Ammon's horn (tissue), 1 donor: ENCODE results near the gene SRC.
"Not testable (repeated sequence)": the region's sequence is repeated elsewhere in the genome, so short reads cannot be mapped to it uniquely, and the experiment has no call there.

ENCODE experiments used
- DNase-seq: peaks from one replicate; pipeline ENCODE4 v3.0.0-alpha.2; 2016; ENCODE audit warnings: low spot score

SRC gene

DNA sequence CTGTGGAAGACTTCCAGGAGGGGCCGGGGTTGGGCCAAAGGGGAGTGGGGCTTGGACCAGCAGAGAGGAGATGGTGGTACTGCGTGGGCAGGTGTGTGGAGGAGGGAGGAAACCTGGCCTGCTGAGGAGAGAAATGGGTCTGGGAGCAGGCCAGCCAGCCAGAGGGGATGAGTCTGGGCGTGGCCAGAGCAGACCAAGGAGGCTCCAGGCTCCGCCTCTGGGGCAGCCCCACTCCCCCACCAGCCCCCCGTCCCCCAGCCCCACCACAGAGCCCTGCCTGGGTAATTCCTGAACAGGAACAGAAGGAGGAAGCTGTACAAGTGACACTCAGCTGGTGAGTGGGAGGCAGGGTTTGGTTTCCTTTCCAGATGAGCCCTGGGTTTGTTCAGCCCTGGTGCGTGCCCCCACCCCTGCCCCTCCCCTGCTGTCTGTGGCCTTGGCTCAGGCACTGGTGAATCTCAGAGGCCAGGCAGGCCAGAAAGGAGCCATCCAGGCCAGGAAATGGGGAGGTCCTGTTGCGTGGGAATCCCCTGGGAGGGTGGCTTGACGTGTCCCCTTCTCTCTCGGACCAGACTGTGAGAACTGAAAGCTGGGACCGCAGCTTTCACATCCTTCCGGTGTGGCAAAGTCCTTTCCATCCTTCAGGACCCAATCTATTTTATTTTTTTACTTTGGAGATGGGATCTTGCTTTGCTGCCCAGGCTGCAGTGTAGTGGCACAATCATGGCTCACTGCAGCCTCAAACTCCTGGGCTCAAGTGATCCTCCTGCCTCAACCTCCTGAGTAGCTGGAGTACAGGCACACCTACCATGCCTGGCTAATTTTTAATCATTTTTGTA lies 9.4 kb upstream of the SRC start:
- DNase-seq: peak; percentile 62

DNA sequence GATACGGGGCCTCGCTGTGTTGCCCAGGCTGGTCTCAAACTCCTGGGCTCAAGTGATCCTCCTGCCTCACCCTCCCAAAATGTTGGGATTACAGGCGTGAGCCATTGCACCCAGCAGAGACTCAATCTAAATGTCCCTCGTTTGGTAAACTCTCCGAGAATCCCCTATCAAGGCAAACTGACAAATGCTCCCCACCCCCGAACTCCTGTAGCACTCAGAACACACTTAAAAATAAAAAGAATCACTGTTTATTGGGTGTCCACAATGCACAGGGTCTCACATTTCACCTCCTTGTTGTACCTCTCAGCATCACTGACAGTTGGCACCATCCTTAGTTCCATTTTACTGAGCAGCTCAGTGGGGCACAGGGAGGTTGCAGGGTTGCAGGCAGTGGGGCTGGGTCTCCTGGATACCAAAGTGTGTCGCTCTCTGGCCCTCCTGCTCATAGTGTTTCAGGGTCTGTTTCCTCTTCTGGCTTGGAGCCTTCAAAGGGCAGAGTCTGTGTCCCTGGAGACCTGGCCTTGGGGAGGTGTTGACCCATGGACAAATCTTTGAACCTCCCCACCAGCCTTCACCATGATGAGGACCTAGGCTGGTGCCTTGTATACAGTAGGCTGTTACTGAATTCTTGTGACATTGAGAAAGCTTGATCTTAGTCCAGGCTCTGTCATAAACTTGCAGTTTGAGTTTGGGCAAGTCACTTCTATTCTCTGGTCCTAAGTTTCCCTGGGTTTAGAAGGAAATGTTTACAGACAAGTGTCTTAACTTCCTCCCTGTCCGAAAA lies 8.5 kb upstream of the SRC start:
- DNase-seq: no peak

DNA sequence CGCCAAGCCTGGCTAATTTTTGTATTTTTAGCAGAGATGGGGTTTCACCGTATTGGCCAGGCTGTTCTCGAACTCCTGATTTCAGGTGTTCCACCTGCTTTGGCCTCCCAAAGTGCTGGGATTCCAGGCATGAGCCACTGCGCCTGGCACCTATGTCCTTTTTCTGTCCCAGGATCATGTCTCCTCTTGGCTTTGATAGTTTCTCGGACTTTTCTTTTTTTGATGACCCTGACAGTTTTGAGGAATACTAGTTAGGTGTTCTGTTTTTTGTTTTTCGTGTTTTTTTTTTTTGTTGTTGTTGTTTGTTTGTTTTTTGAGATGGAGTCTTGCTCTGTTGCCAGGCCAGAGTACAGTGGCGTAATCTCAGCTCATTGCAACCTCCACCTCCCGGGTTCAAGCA lies 7.6 kb upstream of the SRC start:
- DNase-seq: not testable (repeated sequence)

DNA sequence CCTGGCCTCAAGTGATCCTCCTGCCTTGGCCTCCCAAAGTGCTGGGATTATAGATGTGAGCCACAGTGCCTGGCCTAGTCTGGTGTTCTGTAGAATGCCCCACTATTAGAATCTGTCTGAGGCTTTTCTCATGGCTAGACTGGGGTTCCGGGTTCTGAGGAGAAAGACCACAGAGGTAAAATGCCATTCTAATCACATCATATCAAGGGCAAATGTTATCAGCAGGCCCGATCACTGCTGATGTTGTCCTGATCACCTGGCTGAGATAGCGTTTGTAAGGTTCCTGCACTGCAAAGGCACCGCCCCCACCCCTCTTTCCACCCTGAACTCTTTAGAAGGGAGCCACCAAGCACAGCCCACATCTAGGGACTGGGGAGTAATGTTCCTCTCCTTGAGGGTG lies 6.7 kb upstream of the SRC start:
- no peak for DNase-seq

DNA sequence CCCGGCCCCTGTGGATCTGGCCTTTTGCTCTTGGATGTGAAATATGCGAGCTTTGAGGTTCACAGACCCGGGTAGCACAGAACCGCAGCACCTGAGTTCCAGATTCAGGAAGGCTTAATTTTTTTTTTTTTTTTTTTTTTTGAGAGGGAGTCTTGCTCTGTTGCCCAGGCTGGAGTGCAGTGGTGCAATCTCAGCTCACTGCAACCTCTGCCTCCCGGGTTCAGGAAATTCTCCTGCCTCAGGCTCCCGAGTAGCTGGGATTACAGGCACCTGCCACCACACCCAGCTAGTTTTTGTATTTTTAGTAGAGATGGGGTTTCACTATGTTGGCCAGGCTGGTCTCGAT lies 6.2 kb upstream of the SRC start:
- DNase-seq: not testable (repeated sequence)

DNA sequence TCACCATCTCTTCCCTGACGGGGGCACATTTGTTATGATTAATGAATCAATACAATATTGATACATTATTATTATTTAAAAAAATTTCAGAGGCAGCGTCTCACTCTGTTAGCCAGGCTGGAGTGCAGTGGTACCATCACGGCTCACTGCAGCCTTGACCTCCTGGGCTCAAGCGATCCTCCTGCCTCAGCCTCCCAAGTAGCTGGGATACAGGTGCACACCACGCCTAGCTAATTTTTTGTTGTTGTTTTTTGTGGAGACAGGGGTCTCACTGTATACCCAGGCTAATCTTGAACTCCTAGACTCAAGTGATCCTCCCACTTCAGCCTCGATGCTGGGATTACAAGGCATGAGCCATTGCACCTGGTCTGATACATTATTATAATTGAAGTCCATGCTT lies 4.9 kb upstream of the SRC start:
- DNase-seq: no peak

DNA sequence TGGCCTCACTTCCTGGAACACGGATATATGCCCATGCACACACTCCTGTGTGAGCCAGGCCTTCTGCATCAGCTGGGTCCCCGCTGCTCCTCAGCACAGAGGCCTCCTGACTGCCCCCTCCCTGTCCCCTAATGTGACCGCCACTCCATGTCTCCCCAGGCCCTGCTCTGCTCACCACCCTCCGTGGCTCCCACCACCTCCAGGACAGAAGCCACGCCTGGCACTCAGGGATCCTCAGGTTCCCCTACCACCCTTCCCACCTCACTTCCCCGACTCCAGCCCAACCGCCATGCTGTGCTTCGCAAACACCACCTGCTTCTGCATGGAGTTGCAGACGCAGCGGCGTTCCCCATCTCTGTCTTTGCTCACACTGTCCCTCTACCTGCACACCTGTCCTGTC lies 4.3 kb upstream of the SRC start:
- DNase-seq: no peak

DNA sequence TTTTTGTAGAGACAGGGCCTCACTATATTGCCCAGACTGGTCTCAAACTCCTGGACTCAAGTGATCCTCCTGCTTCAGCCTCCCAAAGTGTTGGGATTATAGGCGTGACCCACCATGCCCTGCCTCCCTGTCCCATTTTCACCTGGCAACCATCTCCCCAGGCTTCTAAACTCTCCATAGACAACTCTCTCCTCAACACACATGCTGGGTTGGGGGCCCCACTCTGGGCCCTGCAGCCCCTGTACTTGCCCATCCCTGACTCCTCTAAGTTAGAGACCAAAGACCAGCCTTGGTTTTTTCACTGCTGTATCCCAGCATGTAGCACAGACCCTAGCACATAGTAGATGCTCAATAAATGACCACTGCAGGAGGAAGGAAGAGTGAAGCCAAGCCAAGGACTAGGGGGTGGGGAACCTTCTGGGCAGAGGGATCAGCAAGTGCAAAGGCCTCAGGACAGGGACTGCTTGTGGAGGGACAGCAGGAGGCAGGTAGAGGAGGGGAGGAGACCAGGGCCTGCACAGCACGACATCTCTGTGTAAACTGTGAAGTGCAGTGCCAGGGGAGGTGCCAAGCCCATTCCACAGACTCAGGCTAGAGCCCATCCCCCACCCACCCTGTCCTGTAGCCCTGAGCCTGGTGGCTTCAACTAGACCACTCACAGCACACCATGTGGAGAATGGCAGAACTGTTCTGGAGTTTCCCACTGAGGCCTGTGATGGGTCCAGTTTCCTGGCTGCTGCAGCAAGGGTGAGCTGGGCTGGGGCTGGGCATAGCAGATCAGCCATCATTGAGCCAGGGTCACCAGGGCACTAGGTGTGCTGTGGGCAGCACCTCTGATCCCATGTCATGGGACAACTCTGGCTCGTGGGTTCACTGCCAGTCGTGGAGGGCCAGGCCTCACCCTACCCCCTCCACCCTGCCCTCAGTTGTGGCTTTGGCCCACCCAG lies 3.4 kb upstream of the SRC start:
- DNase-seq: no peak

DNA sequence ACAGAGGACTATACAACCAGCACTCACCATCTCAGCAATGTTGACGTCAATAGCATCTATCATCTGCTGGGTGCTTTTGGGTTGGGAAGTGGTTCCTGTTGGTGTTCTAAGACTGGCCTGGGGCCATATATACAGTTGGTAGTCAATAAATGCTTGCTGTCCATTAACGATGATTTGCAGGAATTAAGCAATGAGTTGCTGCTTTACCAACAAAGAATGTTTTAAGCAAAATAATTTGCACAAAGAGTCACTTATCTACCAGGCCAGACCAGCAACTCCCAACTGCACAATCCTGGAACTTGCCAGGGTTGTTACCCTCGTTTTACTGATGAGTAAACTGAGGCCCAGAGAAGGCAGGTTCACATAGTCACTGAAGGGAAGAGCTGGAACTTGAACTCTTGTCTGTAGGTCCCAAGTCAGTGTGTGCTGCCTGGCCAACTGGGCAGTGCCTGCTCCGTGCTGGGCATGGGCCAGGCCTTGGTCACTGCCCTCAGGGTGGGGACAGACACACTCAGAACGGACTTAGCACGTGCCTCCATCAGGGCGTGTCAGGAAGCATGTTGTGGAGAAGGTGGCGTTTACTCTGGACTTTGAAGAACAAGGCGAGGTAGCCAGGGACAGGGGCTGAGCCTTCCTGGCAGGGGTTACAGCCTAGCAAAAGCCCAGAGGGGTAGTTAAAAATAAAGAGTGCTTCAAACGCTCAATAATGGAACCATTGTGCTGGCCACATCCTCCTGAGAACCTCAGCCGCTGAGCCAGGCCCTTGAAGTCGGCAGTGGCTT lies 2.5 kb upstream of the SRC start:
- no peak for DNase-seq

DNA sequence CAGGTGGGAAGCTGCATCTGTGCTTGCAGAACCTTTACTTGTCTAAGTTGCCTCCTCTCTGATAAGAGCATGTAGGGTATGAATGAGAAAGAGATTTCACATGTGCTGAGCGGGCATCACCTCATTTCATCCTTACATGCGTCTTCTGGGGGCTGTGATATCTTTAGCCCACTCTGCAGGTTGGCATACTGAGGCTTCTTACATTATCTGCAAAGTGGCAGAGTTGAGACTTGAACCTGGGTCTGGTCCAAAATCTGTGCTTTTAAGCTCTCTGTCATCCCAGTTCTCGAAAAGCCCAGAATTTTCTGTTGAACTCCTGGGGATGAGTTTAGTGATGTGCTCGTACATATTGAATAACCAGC lies 2.0 kb upstream of the SRC start:
- no peak for DNase-seq

DNA sequence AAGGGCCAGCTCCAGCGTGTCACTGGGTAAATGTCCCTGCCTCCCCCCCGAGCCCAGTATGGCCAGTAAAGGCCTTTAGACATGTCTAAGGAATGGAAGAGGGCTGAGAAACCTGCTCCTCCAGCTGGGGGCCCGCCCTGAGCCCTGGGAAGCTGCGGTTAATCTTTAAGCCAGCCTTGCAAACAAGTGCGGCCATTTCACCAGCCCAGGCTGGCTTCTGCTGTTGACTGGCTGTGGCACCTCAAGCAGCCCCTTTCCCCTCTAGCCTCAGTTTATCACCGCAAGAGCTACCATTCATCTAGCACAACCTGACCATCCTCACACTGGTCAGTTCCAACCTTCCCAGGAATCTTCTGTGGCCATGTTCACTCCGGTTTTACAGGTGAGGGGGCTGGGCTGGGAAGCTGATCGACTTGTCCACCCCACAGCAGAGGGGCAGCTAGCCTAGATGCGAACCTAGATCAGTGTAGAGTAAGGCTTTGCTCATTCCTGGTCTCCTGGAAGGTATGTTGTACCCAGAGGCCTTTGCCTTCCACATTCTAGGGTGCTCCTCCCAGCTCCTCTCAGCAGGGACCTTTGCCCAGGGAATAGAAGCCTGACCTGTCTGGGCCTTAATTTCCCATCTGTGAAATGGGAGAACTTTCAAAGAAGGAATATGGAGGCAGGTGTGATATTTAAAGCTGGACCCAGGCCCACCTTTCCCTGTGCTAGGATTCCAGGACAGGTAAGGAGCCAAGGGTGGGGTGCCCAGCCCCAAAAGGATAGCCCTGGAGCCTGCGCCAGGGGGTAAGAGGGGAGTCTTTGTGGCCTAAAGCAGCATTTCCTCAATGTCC lies 1.2 kb upstream of the SRC start:
- no peak for DNase-seq

DNA sequence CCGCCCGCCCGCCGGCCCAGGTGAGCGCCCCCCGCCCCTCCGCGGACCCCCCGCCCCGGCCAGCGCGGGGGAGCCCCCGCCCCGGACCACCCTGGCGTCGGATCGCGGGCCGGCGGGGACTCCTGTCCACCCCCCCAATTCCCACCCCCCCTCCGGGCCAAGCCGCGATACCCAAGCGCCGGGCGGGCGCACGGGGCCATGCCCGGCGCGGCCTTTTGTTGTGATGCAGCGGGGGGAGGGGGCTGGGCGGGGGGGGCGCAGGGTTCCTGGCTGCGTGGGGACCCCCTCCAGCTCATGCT lies 245 bp downstream of the SRC start:
- DNase-seq: no peak

DNA sequence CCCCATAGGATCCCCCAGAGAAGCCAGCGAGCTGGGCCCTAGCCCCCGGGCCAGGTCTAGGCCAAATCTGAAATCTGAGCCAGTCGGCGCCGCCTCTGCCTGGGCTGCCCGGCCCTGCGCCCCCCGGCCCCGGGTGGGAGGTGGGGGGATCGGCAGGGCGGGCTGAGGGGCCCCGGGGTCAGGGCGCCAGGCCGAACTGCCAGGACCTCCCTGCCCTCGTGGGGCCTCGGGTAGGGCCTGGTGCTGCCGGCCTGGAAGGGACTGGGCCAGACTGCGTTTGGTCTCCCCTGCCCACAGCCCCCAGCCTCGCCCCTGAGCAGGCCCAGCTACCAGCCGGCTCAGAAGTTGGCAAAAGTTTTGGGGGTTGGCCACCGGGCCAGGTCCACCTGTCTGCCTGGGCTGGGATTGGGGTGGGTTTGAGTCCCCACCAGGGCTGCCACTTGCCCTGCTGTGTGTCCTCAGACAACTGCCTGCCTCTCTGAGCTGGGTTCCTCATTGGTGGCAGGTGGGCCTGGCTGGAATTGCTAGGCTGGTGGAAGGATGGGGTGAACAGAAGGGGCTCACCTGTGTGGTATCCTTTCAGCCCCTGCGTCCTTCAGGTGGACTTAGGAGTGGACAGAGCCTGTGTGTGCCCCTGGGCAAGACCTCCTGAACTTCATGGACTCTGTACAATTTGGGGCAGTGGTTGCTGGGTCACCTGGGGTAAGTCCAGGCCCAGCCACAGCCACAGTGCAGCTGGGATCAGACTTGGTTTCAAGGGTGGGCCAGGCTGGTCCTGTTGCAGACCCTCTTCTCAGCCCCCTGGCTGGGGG lies 801 bp downstream of the SRC start:
- DNase-seq: no peak

DNA sequence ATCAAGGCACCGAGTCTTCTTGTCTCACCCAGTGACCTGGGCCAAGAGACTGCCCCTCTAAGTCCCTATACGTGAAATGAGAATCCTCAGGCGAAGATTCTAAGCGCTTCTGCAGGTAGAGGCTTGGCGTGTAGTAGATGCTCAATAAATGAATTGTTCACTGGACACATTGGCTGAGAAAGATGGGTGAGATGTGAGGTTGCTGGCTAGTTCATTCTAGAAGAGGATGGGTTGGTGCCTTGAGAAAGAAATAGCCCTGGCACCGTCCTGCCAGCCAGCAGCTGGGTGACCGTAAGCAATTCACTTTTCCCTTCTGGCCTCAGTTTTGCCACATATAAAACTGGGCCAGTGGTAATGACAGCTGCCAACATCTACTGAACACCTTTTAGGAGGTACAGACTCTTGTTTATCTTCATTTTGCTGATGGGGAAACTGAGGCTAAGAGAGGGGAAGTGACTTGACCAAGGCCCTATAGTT lies 1.4 kb downstream of the SRC start:
- no peak for DNase-seq

DNA sequence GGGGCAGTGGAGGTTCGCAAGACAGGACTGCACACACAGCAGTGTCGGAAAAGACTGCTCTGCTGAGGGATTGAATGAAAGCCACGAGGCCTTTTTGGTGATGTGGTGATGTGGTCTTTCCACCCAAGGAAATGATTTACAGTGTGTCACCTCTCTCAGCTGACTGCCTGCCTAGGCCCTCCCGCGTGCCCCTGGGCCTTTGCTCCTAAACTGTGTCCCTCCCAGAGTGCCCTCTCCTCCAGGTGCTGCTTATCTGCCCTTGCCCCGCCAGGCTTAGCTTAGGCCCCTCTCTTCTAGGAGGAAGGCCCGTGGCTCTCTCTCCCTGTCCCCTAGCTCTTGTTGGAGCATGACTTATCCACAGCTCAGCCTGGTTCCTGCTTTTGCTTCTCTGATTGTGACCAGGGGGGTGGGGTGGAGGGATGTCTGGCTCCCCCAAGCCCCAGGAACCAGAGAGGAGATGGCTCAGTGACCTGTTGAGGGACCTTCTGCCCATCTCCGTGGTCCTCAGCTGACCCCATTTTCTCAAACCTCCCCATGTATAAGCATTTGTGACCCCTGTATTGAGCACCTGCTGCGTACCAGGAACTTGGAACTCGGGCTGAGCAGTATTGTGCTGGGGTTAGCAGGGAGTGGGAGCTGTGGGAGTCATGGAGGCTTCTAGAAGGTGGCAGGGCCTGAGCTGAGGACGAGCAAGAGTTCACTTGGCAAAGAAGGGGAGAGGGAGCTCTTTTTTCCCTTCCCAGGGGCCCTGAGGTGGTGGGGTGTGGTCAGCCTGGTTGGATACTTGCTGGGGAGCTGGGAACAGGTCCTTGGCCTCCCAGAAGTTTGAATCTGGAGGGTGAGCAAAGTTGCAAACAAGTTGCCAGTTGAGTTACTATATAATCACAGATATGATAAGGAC lies 2.2 kb downstream of the SRC start:
- no peak for DNase-seq

DNA sequence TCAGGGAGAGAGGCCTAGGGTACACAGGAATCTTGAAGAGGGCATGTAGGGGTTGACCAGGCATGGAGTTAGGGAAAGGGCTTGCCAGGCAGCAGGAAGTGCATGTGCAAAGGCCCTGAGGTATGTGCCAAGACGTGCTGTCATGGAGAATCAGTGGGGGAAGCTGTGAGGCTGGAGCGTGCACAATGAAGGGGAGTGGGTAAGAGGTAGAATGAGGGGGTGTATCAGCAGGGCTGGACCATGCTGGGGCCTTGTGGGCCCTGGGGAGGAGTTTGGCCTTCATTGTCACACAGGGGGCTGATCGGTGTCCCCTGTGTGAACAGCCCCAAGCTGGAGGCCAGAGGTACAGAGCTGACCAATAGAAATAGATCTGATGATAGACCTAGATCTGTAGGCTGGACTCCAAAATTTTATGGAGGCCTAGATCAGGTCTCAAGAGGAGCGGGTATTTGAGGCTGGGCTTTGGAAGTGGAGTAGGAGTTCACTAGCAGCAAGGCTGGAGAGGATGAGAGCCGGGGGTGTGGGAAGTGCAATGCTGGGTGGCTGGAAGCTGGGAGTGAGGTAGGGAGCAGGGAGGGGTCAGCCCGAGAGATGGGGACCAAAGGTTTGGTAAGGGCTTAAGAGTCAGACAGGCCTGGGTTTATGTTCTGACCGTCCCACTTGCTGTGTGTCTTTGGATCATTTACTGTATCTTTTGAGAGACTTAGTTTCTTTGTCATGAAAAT lies 3.0 kb downstream of the SRC start:
- DNase-seq: no peak

DNA sequence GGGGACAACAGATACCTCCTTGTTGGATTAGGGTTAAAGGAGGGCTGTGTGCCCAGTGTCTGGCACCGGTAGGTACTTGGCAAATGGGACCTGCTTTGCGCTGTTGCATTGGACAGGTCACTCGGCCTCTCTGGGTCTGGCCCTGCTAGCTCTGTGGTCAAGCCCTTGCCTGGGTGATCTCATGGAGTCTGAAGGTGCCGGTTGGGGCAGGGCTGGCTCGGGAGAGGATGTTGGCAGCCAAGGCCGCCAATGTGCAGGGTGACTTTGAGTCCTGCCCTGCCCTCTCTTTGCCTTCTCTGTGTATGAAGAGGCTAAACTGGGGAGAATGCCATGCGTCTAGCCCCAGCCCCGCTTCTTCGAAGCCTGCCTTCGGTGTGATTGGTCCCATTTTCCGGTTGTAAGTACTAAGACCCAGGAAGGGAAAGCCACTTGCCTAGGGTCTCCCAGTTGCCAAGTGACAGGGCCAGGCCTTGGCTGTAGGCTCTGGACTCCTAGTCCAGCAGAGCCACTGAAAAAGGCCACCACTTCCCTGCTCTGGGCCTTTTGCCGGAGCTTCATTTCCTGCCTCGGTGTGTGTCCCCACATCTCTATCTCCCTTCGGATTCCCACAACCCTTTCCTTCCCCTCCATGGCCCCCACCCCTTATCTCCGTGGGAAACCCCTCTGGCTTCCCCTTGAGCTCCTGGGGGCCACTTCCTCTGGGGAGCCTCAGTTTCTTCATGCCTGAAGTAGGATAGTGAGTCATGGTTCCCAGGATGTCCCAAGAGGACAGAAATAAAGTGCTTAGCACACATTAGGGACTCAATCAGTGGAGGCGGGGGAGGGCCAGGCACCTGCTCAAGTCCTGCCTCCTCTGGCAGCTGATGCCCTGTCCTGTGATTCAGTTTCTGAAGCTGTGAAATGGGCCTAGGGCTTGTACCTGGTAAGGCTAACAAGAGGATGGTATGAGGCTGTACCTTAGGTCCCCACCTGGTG lies 3.9 kb downstream of the SRC start:
- DNase-seq: no peak
